Activated naive CD4-positive, alpha-beta T cell treated with anti-CD3 and anti-CD28 coated beads for 36 hours (primary cell): ENCODE measurements around the gene SLC25A38. TPM values are rescaled to one million over a fixed set of nuclear protein-coding genes. Genes with fewer than 3 reads are reported as not detected.

Experiments used
- CTCF ChIA-PET: fragments of 350-600 bp; sonication (Branson Sonifier 250); formaldehyde crosslinking; loops from one replicate; lab custom pipeline; 2021; ENCODE audit warnings: antibody characterized with exemption; lab: Charles Lee
- DNase-seq: peaks from one replicate; pipeline ENCODE4 v3.0.0-alpha.2; 2020
- H3K27ac Mint-ChIP-seq: one replicate; pipeline ENCODE4 v1.8.0; 2021; ENCODE audit warnings: mild to moderate bottlenecking, mixed read lengths
- H3K27me3 Mint-ChIP-seq: one replicate; pipeline ENCODE4 v1.8.0; 2021; ENCODE audit warnings: low read depth, mixed read lengths
- H3K36me3 Mint-ChIP-seq: one replicate; pipeline ENCODE4 v1.8.0; 2021; ENCODE audit warnings: low read depth, mixed read lengths
- H3K4me1 Mint-ChIP-seq: one replicate; pipeline ENCODE4 v1.8.0; 2021; ENCODE audit warnings: low read depth, mixed read lengths
- H3K4me3 Mint-ChIP-seq: one replicate; pipeline ENCODE4 v1.8.0; 2021; ENCODE audit warnings: mild to moderate bottlenecking, moderate library complexity, mixed read lengths
- H3K9me3 Mint-ChIP-seq: one replicate; pipeline ENCODE4 v1.8.0; 2021; ENCODE audit warnings: mixed read lengths
- intact Hi-C: fragments of 100-400 bp; cut with micrococcal nuclease; formaldehyde crosslinking; loops from one replicate; pipeline ENCODE4 v1.15.1; 2023
- total RNA-seq, 2 experiments: library from RNA; stranded (reverse); gene quantifications; one replicate each; pipeline ENCODE4 v1.2.3, GENCODE V29; 2021

The SLC25A38 gene
- total RNA-seq, 2 experiments from 2014 or later = 20.9 to 21.0 TPM

DNA sequence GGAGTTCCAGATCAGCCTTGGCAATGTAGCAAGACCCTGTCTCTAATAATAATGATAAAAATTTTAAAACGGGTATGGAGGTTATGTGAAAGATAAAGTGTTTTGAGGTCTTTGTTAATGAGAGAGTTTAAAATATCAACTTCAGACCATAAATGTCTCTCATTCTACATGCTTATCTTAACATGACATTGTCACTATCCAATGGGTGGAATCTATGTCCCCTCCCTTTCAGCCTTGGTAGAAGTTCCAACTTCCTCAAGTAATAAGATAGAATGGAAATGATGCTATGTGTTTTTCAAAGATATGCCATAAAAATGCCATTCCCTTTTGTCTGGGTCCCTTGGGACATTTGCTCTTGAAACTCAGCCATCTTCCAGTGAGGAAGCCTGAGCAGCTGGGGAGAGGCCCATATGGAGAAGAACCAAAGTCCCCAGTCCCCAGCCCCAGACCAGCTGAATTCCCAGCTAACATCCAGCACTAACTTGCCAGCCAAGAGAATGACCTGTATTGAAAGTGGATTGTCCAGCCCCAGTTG lies 40.3 kb downstream of the SLC25A38 start:
- Mint-ChIP-seq H3K27me3 (no peaks in the 10 kb centered on the region), H3K27ac (no peak overlapping the region), H3K9me3 (no peaks in the 10 kb centered on the region), H3K36me3 (no peaks in the 10 kb centered on the region), H3K4me3 (no peak overlapping the region), H3K4me1 (no peaks in the 10 kb centered on the region)
- CTCF ChIA-PET = interaction anchor here (0.7 kb wide), 1 partner anchor 24 kb away, joined by 3 read pairs; no protein-coding TSS in a partner anchor
- DNase-seq = no peak
- intact Hi-C loops = no loop called here

DNA sequence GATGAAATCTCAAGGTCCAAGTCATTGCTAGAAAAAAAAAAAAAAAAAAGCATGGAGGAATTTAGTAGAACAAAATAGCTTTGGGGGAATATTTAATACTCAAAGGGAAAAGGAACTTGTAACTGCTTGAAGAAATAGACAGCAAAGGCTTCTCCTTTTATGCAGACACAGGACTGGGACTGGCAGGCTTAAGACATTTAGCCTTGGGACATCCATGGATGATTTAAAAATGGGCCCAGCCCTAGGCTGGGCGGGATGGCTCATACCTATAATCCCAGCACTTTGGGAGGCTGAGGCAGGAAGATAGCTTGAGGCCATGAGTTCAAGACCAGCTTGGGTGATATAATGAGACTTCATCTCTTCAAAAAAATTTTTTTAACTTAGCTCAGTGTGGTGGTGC lies 43.1 kb downstream of the SLC25A38 start:
- CTCF ChIA-PET = interaction anchor here (0.9 to 1.0 kb wide), 2 partner anchors 10 to 21 kb away, joined by 4 to 5 read pairs; no protein-coding TSS in a partner anchor
- Mint-ChIP-seq H3K4me3 (no peak overlapping the region), H3K27ac (no peak overlapping the region), H3K9me3 (no peaks in the 10 kb centered on the region), H3K36me3 (no peaks in the 10 kb centered on the region), H3K4me1 (no peaks in the 10 kb centered on the region), H3K27me3 (peaks cover 13% of the 10 kb centered on the region)
- intact Hi-C loops = no loop called here
- no peak for DNase-seq

DNA sequence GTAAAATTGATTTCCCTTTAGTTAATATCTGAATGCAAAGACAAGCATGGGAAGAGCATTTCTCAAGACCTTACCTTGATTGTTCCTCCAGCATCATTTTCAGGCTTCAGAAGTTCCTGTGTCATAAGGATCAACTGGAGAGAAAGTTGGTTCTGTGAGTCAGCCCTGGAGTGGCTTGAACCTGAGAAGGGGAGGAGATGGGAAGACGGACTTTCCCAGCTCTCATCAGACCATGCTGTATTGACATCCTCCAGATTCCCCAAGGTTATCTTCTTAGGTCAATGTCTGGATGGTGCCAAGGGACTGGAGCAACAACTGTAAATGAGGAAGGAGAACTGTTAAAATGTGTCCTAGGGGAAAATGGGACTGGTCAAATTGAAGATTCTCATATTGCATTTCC lies 44.3 kb downstream of the SLC25A38 start:
- H3K4me3 Mint-ChIP-seq = no peak overlapping the region
- intact Hi-C loops = no loop called here
- no peaks in the 10 kb centered on the region for H3K36me3 Mint-ChIP-seq
- no peaks in the 10 kb centered on the region for H3K4me1 Mint-ChIP-seq
- CTCF ChIA-PET = no interaction called here
- peaks cover 13% of the 10 kb centered on the region for H3K27me3 Mint-ChIP-seq
- H3K27ac Mint-ChIP-seq = no peak overlapping the region
- H3K9me3 Mint-ChIP-seq = no peaks in the 10 kb centered on the region
- no peak for DNase-seq

DNA sequence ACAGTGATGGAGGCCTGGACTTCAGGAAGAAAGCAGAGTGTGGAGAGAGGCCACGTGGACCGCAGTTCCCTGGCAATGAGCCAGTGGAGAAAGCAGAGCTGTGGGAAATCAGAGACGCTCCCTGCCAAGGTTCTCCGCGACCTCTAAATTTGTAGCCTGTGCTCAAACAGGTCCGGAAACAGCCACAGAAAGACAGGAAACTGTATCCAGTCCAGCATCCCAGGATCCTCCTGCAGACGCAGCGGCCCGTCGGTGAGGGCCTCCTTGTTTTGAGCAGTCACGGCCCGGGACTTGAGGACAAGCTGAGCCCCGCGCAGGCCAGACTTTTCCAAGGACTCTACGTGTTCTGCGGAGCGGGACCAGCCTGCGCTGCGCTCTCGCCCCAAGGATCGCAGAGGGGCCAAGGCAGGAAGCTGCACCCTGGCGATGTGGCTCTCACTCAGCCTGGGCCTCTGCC lies 45.6 kb downstream of the SLC25A38 start:
- Mint-ChIP-seq H3K4me3 (no peak overlapping the region), H3K9me3 (no peaks in the 10 kb centered on the region), H3K4me1 (no peaks in the 10 kb centered on the region), H3K36me3 (no peaks in the 10 kb centered on the region), H3K27me3 (peaks cover 13% of the 10 kb centered on the region), H3K27ac (no peak overlapping the region)
- intact Hi-C loops = no loop called here
- CTCF ChIA-PET = no interaction called here
- DNase-seq = no peak

DNA sequence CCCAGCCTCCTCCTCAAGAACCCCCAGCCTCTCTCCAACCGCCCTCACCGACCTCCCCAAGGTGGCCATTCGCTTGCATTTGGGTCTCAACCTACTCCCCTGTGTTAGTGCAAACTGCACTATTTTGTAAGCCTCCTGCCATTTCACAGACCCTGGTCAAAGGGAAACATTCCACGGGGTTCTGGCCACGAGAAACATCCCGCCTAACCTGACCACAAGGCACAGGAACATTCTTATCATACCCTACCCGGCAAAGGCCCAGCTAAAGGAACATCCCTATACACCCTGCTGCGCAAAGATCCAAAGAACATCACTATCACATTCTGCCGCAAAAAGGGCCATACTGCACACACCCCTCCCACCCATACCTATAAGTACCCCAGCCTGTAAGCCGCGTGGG lies 46.3 kb downstream of the SLC25A38 start:
- H3K4me3 Mint-ChIP-seq = no peak overlapping the region
- no peak for DNase-seq
- H3K27ac Mint-ChIP-seq = no peak overlapping the region
- no peaks in the 10 kb centered on the region for H3K4me1 Mint-ChIP-seq
- CTCF ChIA-PET = interaction anchor here (1.3 kb wide), 1 partner anchor 69 kb away, joined by 3 read pairs; no protein-coding TSS in a partner anchor
- intact Hi-C loops = no loop called here
- H3K27me3 Mint-ChIP-seq = peaks cover 13% of the 10 kb centered on the region
- H3K9me3 Mint-ChIP-seq = no peaks in the 10 kb centered on the region
- H3K36me3 Mint-ChIP-seq = no peaks in the 10 kb centered on the region

DNA sequence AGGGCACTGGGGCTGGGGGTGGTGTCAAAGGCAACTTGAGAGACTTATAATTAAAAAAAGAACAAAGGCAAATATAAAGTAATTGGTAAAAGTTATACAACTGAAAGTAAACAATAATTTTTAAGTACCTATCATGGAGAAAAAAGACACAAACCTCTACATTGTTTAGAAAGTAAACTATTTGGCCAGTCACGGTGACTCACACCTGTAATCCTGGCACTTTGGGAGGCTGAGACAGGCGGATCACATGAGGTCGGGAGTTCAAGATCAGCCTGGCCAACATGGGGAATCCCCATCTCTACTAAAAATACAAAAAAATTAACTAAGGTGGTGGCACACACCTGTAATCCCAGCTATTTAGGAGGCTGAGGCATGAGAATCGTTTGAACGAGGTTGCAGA lies 49.2 kb downstream of the SLC25A38 start:
- intact Hi-C loops = no loop called here
- CTCF ChIA-PET = no interaction called here
- Mint-ChIP-seq H3K36me3 (no peaks in the 10 kb centered on the region), H3K4me3 (no peak overlapping the region), H3K27ac (no peak overlapping the region), H3K27me3 (peaks cover 13% of the 10 kb centered on the region), H3K4me1 (no peaks in the 10 kb centered on the region), H3K9me3 (no peaks in the 10 kb centered on the region)
- no peak for DNase-seq

DNA sequence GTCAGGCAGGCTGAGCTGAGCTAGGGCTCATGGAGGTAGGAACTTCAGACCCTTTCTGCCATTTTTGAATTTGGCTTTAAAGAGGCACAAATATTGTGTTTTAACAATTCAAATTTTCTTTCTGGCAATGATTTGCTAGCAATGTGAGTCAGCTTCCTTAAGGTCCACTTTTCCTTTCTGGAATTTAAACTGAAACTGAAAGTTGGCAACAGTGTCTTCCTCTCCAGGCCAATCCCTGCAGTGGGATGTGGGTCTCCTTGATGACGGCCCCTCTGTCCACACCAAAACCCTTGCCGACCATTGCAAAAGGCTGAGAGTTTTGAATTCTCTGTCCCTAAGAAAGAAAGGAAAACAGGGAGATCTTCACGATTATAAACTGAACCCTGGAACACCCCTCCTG lies 50.5 kb downstream of the SLC25A38 start:
- no peak overlapping the region for H3K27ac Mint-ChIP-seq
- peaks cover 13% of the 10 kb centered on the region for H3K27me3 Mint-ChIP-seq
- no peak overlapping the region for H3K4me3 Mint-ChIP-seq
- no peaks in the 10 kb centered on the region for H3K36me3 Mint-ChIP-seq
- H3K4me1 Mint-ChIP-seq = no peaks in the 10 kb centered on the region
- no peaks in the 10 kb centered on the region for H3K9me3 Mint-ChIP-seq
- CTCF ChIA-PET = interaction anchor here (0.5 kb wide), 1 partner anchor 576 kb away, joined by 3 read pairs; no protein-coding TSS in a partner anchor
- intact Hi-C loops = no loop called here
- no peak for DNase-seq

DNA sequence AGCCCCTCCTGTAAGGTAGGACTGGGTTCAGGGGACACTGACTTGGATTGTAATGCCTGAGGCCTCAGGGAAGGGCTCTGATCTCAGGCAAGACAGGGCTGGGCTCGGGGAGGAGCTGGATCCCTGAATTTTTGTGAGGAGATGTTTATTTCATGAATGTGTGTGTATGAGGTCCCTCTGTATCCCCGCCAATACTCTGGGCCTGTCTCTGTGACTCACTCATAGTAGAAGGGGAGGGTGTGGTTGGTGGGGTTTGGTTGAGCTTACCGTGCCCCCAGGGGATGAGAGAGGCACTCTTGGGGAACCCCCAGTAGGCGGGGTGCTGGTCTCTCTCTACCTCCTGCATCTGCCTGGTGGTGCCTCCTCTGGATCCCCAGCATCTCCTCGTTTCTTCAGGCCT lies 51.4 kb downstream of the SLC25A38 start:
- intact Hi-C loops = no loop called here
- Mint-ChIP-seq H3K27me3 (peaks cover 9% of the 10 kb centered on the region), H3K9me3 (no peaks in the 10 kb centered on the region), H3K27ac (no peak overlapping the region), H3K4me1 (no peaks in the 10 kb centered on the region), H3K36me3 (no peaks in the 10 kb centered on the region), H3K4me3 (no peak overlapping the region)
- CTCF ChIA-PET = interaction anchor here (0.9 kb wide), 1 partner anchor 757 kb away, joined by 4 read pairs; no protein-coding TSS in a partner anchor
- DNase-seq = no peak

DNA sequence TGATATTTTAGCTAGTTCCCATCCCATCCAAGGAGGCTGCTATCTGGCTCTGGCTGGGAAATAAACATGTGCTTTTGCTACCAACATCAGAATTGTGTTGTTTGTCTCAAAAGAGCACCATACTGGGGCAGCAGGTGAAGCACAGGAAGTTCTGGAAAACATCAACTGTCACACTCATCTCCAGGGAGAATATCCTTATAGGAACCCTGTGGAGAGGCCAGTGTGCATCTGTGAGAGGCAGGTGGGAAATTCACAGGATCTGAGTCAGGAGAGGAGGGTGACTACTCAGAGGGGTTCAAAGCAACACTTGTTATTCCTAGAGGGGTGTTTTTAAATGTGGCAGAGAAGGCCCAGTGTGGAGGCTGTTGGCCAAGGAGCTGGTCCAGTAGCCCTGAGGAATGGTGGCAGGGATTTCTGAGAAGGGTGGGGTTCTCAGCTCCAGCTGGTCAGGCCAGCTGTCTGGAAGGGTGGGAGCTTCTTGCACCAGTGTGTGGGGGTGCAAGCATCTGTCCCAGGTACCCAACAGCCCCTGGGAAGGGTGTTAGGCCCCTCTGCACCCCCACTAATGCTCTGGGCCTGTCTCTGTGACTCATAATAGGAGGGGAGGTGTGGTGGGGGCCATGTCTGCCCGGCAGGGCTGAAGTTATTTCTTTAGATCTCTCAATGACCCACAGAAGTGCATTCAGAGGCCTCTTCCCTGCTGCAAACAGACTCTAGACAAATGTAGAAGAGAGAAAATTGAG lies 52.0 kb downstream of the SLC25A38 start:
- intact Hi-C loops = no loop called here
- no peak for DNase-seq
- no peak overlapping the region for H3K27ac Mint-ChIP-seq
- no peaks in the 10 kb centered on the region for H3K4me1 Mint-ChIP-seq
- no peaks in the 10 kb centered on the region for H3K36me3 Mint-ChIP-seq
- H3K9me3 Mint-ChIP-seq = no peaks in the 10 kb centered on the region
- H3K4me3 Mint-ChIP-seq = no peak overlapping the region
- CTCF ChIA-PET = interaction anchor here (0.9 kb wide), 1 partner anchor 756 kb away, joined by 4 read pairs; no protein-coding TSS in a partner anchor
- peaks cover 8% of the 10 kb centered on the region for H3K27me3 Mint-ChIP-seq

DNA sequence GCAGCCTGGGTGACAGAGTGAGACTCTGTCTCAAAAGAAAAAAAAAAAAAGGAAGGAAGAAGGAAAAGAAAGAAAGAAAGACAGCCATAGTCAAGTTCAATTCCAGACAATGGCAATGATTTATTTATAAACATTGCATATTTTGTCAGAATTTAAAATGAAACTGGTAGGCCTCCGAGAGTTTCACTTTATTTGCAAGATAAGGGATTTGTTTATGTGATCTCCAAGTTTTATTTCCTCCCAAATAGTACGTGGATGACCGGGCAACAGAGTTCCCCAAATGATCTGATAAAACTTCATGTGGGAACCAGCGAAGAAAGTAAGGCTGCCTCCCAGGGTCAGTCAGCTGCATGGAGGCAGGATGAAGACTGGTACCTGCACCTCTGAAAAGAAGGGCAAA lies 55.7 kb downstream of the SLC25A38 start:
- Mint-ChIP-seq H3K9me3 (no peaks in the 10 kb centered on the region), H3K27ac (no peak overlapping the region), H3K4me1 (no peaks in the 10 kb centered on the region), H3K36me3 (no peaks in the 10 kb centered on the region), H3K27me3 (no peaks in the 10 kb centered on the region), H3K4me3 (no peak overlapping the region)
- CTCF ChIA-PET = interaction anchor here (0.5 to 2.6 kb wide), 3 partner anchors 9 to 1687 kb away, joined by 3 to 5 read pairs (median 5); no protein-coding TSS in a partner anchor
- DNase-seq = no peak
- intact Hi-C loops = no loop called here

DNA sequence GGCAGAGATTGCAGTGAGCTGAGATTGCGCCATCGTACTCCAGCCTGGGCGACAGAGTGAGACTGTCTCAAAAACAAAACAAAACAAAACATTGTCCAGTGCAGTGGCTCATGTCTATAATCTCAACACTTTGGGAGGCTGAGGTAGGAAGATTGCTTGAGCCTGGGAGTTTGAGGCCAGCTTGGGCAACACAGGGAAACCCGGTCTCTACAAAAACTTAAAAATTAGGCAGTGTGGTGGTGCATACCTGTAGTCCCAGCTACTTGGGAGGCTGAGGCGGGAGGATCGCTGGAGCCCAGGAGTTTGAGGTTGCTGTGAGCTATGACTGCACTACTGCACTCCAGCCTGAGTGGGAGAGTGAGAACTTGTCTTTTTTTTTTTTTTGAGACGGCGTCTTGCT lies 57.1 kb downstream of the SLC25A38 start:
- Mint-ChIP-seq H3K36me3 (no peaks in the 10 kb centered on the region), H3K27me3 (no peaks in the 10 kb centered on the region), H3K4me1 (no peaks in the 10 kb centered on the region), H3K4me3 (no peak overlapping the region), H3K9me3 (no peaks in the 10 kb centered on the region), H3K27ac (no peak overlapping the region)
- no peak for DNase-seq
- intact Hi-C loops = no loop called here
- CTCF ChIA-PET = interaction anchor here (1.5 to 2.6 kb wide), 2 partner anchors 7 to 58 kb away, joined by 5 read pairs; no protein-coding TSS in a partner anchor

DNA sequence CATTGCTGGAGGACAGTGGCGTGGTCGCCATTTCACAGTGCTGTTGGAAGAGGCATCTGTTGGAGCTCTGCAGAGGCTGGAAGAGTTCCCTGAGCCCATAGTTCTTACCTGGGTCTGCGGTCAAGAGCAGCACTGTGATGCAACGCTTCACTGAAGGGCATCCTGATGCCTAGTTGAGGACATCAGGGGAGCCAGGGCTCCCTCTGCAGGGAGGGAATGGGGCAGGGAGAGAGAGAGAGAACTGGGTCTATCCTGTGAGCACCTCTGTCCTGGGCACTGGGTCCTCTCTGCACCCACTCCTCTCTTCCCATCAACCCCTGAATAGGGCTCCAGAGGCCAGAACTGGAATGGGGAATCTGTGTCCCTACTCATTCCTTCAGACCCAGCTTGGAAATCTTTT lies 60.4 kb downstream of the SLC25A38 start:
- H3K27ac Mint-ChIP-seq = no peak overlapping the region
- intact Hi-C loops = no loop called here

More for the DNA sequence above, 60.4 kb downstream of the SLC25A38 start:
- DNase-seq = no peak
- Mint-ChIP-seq H3K4me1 (no peaks in the 10 kb centered on the region), H3K4me3 (no peak overlapping the region), H3K27me3 (no peaks in the 10 kb centered on the region), H3K9me3 (no peaks in the 10 kb centered on the region), H3K36me3 (no peaks in the 10 kb centered on the region)
- CTCF ChIA-PET = interaction anchor here (0.6 to 0.7 kb wide), 3 partner anchors 10 to 282 kb away, joined by 3 to 4 read pairs (median 3); no protein-coding TSS in a partner anchor
